Left cardiac atrium (tissue), 4 donors: ENCODE data around the gene SLC13A3. TPM values are rescaled to one million over a fixed set of nuclear protein-coding genes. Genes with fewer than 3 reads are reported as not detected.

Experiments used
- ATAC-seq, 2 donors: fragments of 200-7000 bp; cut with Tn5 transposase; one replicate each; pipeline ENCODE4 v1.9.1; 2020; ENCODE audit warnings: mild to moderate bottlenecking in 2 of 2, moderate library complexity in 2 of 2
- DNase-seq: peaks from one replicate; pipeline ENCODE4 v3.0.0-alpha.2; 2020
- intact Hi-C, 2 donors: fragments of 100-400 bp; cut with DNase I; formaldehyde crosslinking; loops; one replicate each; pipeline versions ENCODE4 v1.14.1 to v1.15.1; 2022 to 2023
- total RNA-seq, 2 donors: library from RNA; stranded (reverse); fragmentation: NEBNext Ultra II Directional; extraction: Animal tissue kit (Norgen Biotek cat#: 25700); gene quantifications; one replicate each; pipeline ENCODE4 v1.2.1, GENCODE V29; 2021
- donor health status: DM: no; HTN: yes; CAD: no.
- donor health status: DM: no; HTN: yes; CAD: no; lungs with severe emphysema.
- donor health status: DM: yes; HTN: yes; CAD: no.
- donor health status: Dilated cardiomyopathy.

Gene SLC13A3
- total RNA-seq, 2 donors from 2014 or later = 0.71 to 2.5 TPM

DNA sequence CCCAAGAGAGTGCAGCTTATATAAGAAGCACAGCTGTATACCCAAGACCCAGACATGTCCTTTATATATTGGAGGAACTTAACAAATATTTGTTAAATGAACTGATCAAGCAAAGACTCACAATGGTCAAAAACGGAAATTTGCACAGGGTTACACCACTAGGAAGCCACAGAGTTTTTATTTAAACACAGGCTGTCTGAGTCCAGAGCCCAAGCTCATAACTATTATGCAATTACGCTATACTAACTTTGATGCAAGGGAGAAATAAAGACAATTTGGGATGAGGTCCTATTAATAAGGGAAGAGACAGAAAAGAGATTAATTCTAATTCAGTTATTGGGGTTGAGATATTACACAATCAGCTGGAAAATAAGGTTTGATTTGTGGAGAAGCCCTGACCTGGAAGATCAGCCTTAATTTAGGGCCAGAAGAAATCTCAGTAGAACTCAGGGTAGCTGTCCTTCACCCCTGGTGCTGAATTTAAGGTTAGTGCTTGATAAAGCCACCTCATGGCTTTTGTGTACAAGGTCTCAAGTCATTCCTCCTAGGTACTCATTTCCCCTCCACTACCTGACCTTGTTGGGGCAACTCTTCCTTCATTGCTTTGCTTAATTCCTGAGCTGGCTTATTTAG, 127.4 kb downstream of the SLC13A3 start:
- intact Hi-C loops = no loop called here
- DNase-seq = no peak
- ATAC-seq = no peak

DNA sequence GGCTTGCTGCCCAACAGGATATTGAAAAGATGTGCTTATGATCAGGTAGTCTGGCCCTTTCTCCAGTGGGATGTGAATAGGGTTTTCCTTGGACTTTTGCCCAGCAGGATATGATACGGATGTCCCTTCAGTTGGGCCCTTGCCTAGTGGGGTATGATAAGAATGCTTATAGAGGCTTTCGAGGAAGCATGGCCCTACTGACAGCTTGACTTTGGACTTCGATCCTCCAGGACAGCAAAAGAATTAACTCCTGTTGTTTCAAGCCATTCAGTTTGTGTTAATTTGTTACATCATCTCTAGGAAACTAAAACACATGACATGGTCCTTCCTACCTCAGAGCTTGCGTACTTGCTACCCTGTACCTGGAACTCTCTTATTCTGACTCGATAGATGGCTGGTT, 128.2 kb downstream of the SLC13A3 start:
- intact Hi-C loops = no loop called here
- DNase-seq = no peak
- ATAC-seq = no peak

DNA sequence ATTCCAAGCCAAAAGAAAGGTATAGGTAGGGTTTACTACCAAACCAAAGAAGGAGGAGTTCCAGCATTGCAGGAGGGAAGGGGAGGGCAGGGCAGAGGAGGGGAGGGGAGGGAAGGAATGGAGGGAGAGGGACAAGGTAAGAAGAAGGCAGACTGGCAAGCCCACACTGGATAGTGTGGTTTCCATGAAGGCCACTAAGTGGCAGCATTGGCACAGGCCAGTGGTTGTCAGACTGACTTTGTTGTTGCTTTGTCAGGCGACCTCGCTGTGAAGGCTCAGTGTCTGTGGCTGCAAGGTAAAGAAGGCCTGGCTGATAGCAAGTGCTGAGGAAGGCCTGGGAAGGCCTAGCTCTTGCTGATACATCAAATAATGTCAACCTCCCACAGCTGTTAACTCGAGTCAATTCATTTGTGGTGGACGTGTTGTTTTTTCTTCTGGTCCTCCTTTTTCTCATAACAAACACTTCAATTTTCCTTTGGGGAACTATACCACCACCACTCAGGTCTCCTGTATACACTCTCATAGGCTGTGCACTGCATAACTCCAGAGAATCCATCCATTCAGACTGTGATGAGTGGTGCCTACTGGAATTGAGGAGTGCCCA, 130.2 kb downstream of the SLC13A3 start:
- intact Hi-C loops = no loop called here
- no peak for DNase-seq
- peak; percentile 55 to 58 for ATAC-seq

DNA sequence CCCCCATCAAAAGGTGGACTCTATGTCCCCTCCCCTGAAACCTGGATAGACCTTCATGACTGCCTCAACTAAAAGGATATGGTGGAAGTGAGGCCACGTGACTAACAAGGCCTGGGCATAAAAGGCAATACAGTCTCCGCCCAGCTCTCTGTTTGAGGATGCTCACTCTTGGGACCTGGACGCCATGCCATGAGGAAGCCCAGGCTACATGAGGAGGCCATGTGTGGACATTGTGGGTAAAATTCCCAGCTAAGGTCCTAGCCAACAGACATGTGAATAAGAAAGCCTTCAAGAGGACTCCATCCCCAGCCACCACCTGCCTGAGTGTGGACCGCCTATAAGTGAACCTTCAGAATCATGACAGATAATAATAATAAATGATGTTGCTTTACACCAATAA, 130.7 kb downstream of the SLC13A3 start:
- ATAC-seq = no peak
- intact Hi-C loops = no loop called here
- DNase-seq = no peak

DNA sequence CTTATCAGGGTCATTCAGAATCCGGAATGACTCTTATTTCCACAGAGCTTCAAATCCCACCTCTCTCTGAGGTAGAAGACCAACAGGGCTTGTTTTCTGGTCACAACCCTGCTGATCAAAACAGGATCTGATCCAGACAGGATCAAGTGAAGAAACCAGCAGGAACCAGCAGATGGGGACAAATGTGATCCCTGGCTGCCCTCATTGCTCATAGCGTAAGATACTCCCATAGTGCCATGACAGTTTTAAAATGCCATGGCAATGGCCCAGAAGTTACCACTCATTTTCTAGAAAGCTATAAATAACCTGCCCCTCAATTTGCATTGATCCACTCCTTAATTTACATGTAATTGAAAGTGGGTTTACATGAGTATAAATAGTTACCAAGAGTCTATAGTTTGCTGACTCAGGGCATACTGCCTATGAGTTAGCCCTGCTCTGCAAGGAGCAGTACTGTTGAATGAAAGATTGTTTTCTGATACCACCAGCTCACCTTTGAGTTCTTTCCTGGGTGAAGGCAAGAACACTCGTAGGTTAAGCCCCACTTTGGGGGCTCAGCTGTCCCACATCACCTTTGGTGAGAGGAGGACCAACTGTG, 131.7 kb downstream of the SLC13A3 start:
- intact Hi-C loops = no loop called here
- DNase-seq (no peak), ATAC-seq (no peak)

DNA sequence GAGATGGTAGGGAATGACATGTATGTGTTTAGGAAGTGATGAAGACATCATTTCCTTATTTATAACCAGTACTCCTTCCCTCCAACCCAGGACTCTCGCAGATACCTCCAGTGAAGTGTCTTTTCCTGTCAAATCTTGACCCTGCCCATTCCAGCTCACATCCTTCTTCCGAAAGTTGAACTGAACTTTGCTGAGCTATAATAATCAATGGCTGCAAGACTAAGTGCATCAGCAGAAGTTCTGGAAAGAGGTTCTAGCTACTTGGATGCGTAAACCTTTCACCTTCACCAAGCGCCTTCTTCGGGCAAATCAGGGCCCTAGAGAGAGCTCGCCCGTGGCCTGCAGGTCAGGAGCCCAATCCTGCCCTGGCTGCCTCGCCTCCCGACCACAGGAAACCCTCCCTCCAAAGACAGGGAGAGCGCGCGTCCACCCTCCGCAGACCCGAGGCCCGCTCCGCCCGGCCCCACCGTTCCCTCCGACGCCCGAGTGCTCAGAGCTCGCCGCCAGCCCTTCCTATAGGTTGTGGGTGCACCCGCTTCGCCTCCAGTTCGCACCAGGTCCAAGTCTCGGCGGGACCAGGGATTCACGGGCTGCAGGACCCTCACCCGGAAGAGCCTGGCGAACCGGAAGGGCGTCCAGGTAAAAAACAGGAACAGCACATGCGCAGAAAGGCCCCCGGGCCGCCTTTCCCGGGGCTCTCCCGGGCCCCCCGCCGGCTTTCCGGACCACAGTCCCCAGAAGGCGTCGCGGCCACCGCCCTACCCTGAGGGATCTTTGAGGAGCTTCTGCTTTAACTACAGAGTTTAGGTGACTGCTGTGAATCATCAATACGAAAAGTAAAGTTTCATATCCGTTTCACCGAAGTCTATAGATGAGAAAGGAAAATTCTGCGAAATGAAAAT, 138.1 kb downstream of the SLC13A3 start, which contains the start of gene ZNF334:
Gene ZNF334, minus strand, starts transcription at position 617 of the 902 bp plus-strand sequence. CDS start 1,457 bp downstream, outside the sequence.
- intact Hi-C loops = no loop called here
- peak; percentile 80 for DNase-seq

DNA sequence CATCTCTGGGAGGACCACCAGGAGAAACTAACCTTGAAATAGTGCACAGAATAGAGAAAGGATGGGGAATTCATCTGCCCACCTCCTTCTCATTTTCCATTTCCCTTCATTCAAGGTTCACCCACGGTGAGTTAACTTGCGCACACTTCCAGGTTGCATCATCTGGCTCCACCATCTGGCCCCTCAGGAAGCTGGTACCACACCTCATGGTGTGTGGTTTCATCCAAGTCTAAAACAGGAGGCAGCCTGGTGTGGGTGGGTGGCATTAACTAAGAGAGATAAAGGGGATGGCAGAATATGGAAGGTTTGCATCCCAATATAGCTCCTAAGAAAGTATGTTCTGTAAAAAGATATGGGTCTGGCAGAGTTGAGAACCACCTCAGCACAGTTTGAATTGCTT, 141.7 kb downstream of the SLC13A3 start:
- DNase-seq = no peak
- ATAC-seq = no peak
- intact Hi-C loops = no loop called here

More for the DNA sequence above, 138.1 kb downstream of the SLC13A3 start, which contains the start of gene ZNF334:
- ATAC-seq = peak; percentile 96 to 98

Other genes starting within 250 kb of the SLC13A3 start
- 10 to 100 TPM; 29.5 to 36.1 TPM for gene ELMO2, start 244.8 kb downstream of the SLC13A3 start, total RNA-seq
- gene ZNF334, start 137.9 kb downstream of the SLC13A3 start, total RNA-seq = 1 to 10 TPM in 1 of 2 donors, under 1 TPM in 1; 0.99 to 1.3 TPM
- gene OCSTAMP, start 100.8 kb downstream of the SLC13A3 start, total RNA-seq = not detected
- 1 to 10 TPM; 6.8 to 9.7 TPM for gene TP53RK, start 38.0 kb upstream of the SLC13A3 start, total RNA-seq
- 1 to 10 TPM; 5.6 to 7.7 TPM for gene SLC2A10, start 58.2 kb upstream of the SLC13A3 start, total RNA-seq
- 1 to 10 TPM; 3.0 to 5.1 TPM for gene EYA2, start 243.4 kb upstream of the SLC13A3 start, total RNA-seq